ENCODE data around the gene BPIFB3.
"Not testable (repeated sequence)": the region's sequence is repeated elsewhere in the genome, so short reads cannot be mapped to it uniquely, and the experiment has no call there.

BPIFB3 gene

DNA sequence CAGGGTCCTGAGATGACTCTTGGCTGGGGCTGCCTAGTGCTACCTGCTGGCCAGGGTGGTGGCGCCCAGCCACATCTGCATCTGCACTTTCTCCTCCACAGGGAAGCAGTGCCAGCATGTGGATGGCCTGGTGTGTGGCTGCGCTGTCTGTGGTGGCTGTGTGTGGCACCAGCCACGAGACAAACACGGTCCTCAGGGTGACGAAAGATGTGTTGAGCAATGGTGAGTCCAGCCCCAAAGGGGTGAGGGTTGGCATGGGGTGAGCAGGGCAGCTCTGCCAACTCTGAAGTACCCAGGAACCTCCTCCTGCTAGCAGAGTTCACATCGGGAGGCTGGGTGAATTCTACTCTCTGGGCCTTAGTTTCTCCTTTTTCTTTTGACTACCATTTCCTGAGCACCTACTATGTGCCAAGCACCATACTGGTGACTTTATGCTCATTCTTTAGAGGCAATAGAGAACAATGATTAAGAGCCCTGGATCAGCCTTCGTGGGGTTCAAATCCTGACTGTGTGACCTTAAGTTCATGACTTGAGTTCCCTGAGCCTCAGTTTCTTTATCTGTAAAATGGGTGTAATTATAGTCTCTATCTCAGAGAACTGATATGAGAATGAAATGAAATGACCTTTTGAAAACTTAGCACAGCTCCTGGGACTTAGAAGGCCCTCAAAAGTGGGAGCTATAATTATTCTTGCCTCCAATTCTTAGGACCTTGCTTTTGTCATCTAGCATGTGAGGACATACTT is 27.9 kb downstream of the BPIFB3 start:
- in situ Hi-C loops (cut with MboI; ENCODE audit: low sequenced_read_pairs): no loop called here

DNA sequence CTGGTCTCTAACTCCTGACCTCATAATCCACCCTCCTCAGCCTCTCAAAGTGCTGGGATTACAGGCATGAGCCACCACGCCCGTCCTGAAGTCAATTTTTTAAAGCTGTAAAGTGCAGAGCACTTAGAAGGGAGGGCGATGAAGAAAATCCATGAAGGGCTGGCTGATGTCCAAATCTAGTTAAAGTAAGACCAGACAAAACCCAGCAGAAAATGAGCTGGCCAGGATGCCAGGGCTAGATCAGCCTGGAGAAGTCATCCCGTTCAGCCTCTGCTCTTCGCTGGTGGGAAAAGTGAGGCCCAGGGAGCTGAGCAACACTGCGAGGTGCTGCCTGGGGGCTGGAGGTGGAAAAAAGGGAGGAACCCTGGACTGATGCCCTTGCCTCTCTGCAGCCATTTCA is 28.8 kb downstream of the BPIFB3 start:
- in situ Hi-C loops (cut with MboI; ENCODE audit: low sequenced_read_pairs): no loop called here

DNA sequence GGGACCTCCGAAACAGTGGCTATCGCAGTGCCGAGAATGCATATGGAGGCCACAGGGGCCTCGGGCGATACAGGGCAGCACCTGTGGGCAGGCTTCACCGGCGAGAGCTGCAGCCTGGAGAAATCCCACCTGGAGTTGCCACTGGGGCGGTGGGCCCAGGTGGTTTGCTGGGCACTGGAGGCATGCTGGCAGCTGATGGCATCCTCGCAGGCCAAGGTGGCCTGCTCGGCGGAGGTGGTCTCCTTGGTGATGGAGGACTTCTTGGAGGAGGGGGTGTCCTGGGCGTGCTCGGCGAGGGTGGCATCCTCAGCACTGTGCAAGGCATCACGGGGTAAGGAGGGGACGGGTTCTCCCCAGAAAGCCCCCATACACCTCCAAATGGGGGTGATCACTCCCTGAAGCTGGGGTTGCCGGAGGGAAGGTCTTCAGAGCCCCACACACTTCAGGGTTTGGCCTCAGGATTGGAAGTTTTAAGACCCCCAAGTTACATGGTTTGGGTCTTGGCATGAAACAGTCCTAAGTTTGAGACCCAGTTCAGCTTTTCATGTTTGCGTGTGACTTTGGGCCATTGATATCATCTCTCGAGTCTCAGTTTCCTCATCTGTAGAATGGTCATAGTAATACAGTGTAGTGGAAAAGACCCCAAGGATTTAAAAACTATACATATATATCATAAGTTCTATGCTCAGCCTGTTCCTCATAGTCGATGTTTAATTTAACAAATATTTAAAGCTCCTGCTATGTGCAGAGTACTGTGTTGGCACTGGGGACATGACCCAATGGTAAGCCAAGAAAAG is 30.0 kb downstream of the BPIFB3 start:
- in situ Hi-C loops (cut with MboI; ENCODE audit: low sequenced_read_pairs): no loop called here

DNA sequence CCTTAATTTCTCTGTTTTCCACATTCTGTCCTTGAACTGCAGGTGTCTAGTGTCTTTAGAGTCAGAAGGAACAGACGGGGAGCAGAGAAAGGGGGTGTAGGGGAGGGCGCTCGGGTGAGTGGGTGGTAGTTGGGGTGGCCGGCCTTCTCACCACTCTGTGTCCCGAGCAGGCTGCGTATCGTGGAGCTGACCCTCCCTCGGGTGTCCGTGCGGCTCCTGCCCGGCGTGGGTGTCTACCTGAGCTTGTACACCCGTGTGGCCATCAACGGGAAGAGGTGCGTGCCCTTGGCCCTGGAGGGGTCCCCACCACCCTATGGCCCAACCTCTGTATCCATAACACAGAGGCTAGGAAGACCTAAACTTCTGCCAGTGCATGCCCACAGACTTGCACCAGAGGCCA is 31.0 kb downstream of the BPIFB3 start:
- in situ Hi-C loops (cut with MboI; ENCODE audit: low sequenced_read_pairs): no loop called here

DNA sequence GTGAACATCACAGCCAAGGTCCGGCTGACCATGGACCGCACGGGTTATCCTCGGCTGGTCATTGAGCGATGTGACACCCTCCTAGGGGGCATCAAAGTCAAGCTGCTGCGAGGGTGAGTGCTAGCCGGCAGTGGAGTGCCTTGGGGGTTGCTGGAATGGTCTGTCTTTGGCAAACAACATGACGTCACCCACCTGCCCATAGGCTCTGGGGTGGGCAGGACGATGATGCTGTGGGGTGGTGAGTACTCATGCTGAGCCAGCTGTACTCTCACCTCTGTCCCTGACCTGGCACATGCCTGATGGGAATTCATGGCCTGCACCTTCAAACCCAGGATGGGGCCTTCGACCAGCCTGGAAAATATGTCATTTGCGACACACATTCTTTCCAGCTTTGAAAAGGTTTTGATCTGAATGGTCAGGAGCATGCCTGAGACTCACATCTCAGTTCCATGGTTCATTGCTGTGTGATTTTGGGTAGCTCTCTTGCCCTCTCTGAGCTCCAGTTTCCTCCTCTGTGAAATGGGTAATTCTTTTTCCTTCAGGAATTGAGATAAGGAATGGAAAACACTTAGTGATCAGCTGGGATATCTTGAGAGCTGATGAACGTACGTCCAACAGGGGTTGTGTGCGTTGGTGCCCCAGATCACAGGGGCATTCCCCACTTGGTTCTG is 32.5 kb downstream of the BPIFB3 start:
- in situ Hi-C loops (cut with MboI; ENCODE audit: low sequenced_read_pairs): no loop called here

DNA sequence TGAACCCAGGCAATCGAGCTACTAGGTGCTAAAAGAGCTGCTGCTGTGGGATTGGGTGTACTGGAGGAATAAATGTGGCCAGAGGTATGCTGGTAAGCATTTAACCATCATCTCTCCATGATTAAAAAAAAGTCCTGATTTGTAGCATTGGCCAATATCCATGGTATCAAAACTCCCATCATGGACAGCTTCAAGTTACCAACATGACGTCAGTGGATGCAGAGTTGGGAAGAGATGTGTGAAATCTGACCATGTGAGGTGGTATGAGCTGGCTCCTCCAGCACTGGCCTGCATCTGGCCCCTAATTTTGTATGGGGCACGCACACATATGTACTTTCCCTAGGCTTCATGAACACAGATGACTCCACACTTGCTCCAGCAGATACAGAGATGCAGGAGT is 37.4 kb downstream of the BPIFB3 start:
- in situ Hi-C loops (cut with MboI; ENCODE audit: low sequenced_read_pairs): loop anchor here (10.0 kb wide), 1 partner anchor 196 kb away; no protein-coding TSS in a partner anchor

DNA sequence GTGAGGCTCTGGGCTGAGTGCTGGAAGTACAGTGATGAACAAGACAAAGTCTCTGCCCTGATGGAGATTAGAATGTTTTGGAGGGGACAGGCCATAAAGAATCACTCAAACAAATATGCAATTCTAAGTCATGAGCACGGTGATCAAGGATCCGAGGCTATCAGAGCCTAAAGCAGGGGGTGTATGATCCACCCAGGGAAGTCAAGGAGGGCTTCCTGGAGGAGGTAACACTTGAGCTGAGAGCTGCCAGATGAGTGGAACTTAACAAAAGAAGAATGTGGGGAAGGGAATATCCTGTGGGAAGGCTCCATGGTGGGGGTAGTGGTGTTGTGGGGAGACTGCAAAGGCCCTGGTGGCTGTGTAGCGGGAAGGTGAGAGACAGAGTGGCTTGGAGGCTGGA is 38.0 kb downstream of the BPIFB3 start:
- in situ Hi-C loops (cut with MboI; ENCODE audit: low sequenced_read_pairs): loop anchor here (10.0 kb wide), 1 partner anchor 197 kb away; no protein-coding TSS in a partner anchor

DNA sequence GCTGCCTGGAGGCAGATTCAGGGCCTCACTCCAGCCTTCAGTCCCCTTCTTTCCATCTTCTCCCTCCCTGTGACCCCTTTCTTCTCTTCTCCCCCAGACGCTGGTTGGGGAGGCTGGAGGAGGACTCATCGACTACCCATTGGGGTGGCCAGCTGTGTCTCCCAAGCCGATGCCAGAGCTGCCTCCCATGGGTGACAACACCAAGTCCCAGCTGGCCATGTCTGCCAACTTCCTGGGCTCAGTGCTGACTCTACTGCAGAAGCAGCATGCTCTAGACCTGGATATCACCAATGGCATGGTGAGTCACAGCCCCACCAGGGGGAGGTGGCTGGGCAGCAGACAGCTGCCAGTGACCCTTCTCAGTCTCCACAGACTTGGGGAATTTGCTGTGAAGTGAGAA is 38.7 kb downstream of the BPIFB3 start:
- in situ Hi-C loops (cut with MboI; ENCODE audit: low sequenced_read_pairs): loop anchor here (10.0 kb wide), 1 partner anchor 198 kb away; no protein-coding TSS in a partner anchor

DNA sequence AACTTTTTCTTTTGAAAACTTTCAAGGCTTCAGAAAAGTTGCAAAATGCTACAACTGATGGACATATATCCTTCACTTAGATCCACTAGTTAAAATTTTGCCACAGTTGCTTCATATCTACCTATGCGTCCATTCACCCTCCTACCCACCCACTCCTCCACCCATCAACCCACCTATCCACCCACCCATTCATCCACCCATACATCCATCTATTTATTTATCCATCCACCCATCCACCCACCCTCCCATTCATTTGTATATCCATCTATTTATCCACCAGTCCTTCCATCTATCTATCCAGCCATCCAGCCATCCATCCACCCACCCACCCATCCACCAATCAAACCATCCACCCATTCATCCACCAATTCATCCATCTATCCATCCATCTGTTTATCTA is 39.4 kb downstream of the BPIFB3 start:
- in situ Hi-C loops (cut with MboI; ENCODE audit: low sequenced_read_pairs): loop anchor here (10.0 kb wide), 1 partner anchor 198 kb away; no protein-coding TSS in a partner anchor

DNA sequence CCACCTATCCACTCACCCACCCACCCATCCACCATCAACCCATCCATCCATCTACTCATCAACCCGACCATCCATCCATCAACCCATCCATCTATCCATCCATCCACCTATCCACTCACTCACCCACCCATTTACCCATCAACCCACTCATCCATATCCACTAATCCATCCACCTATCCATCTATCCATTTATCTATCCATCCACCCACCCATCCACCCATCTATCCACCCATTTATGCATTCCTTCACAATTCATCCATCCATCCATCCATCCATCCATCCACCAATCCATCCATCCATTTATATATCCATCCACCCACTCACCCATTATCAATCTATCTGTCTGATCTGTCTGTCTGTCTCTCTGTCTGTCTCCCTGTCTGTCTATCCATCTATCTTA is 39.9 kb downstream of the BPIFB3 start:
- in situ Hi-C loops (cut with MboI; ENCODE audit: low sequenced_read_pairs): loop anchor here (10.0 kb wide), 1 partner anchor 199 kb away; no protein-coding TSS in a partner anchor

DNA sequence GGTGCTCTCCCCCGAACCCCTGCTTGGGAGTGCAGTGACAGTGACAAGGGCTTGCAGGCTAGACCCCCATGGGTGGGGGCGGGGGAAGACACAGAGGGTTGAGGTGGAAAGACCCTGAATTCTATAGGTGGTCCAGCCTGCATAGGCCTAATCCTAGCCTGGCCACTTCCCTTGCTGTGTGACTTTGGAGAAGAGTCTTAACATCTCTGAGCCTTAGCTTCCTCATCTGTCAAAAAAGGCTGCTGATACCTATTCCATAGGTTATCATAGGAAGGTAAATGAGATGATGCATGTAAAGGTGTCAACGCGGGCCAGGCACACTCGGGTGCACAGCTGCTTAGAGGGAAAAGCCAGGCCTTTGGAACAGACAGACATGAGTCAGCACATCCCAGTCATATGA is 41.5 kb downstream of the BPIFB3 start:
- in situ Hi-C loops (cut with MboI; ENCODE audit: low sequenced_read_pairs): loop anchor here (10.0 kb wide), 1 partner anchor 200 kb away; no protein-coding TSS in a partner anchor

DNA sequence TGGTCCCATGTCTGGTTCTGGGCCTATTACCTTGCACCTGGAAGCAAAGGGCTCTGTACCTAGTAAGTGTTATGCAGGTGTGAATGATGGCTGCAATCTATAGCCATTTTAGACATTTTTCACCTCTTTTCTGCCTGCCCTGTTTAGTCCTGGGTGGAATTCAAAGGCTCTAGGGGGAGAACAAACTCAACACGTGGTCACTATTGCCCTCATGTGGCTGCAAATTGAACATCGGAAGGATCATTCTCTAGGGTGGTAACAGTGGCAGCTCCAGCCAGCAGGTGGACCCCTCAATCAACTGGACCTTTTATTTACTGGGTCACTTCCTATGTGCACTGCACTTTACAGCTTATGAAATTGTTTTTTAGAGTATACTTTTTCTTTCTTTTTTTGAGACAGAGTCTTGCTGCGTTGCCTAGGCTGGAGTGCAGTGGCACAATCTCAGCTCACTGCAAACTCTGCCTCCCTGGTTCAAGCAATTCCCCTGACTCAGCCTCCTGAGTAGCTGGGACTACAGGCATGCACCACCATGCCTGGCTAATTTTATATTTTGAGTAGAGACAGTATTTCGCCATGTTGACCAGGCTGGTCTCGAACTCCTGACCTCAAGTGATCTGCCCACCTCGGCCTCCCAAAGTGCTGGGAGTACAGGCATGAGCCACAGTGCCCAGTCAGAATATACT is 42.3 kb downstream of the BPIFB3 start:
- in situ Hi-C loops (cut with MboI; ENCODE audit: low sequenced_read_pairs): loop anchor here (10.0 kb wide), 1 partner anchor 201 kb away; no protein-coding TSS in a partner anchor

DNA sequence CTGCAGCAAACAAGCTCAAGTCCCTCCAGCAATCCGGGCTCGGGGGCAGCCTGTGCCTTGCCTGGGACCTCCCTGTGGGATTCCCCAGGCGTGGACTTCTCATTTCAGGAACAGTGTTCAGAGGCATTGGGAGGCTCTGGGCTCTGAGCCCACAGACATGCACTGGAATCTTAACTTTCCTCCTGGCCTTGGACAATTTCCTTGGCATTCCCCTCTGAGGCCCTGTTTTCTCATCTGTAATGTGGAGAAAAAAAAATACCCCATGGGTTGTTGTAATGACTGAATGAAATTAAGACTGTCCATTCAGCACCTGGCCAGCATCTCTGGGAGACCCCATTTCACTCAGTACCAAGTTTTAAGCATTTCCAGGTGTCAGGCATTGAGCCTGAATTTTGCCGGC is 43.3 kb downstream of the BPIFB3 start:
- in situ Hi-C loops (cut with MboI; ENCODE audit: low sequenced_read_pairs): loop anchor here (10.0 kb wide), 1 partner anchor 202 kb away; no protein-coding TSS in a partner anchor

DNA sequence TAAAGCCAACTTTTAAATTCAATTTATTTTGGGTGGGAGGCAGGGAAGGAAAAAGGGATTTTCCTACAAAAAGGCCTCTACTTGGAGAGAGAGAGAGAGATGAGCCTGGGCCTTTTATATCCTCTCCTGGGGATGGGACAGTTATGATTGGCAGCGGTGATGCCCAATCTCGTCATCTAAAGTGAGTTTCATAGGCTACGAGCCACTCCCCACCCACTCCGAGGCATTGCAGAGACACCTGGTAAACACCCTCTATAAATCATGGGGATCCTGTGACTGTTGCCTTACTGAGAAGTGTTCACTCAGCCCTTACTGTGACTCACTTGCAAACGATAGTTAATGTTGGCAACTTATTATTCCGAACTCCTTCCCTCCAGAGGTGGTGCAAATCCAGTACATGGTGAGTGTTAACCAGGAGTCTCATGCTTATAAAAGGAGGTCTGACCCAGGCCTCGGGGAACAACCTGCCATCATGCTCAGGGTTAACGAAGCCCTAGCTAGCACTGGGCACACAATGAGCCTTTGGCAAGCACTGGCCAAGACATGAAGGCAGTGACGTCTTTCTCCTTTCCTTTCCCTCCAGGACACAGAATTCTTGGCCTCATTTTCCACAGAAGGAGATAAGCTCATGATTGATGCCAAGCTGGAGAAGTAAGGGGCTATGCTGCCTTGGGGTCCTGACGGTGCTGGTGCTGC is 46.3 kb downstream of the BPIFB3 start:
- in situ Hi-C loops (cut with MboI; ENCODE audit: low sequenced_read_pairs): loop anchor here (10.0 kb wide), 1 partner anchor 205 kb away; no protein-coding TSS in a partner anchor

DNA sequence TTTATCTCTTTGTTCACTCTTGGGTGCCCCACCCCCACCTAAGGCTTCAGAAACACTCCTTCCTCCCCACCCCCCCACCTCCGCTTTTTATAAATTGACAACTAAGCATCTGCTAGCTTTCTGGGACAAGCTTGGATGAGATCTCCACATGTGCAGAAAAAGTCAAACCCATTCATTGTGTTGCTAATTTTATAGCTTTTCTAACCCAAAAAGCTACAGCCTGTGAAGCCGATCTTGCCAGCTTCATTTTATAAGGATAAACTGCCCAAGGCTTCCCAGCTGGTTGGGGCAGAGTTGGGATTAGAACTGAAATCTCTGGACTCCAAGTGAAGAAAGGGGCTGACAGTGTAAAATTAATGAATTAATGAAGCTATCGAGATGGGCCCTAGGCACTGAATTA is 49.9 kb downstream of the BPIFB3 start:
- in situ Hi-C loops (cut with MboI; ENCODE audit: low sequenced_read_pairs): no loop called here

DNA sequence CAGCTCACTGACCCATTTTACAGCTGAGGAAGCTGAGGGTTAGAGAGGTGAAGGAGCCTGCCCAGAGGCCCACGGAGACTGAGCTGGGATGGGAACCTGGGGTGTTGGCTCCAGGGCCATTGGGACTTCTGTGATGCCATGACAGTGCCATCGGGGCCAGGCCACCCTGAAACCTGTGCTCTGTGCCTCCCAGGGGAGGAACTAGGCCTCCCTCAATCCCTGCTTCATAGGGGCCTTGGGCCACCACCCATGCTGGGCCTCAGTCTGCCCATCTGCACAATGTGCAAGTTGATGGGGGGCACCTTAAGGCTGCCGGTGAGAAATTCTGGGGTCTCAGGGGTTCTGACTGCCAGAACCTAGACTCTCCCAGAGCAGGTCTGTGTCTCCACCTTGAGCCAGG is 50.6 kb downstream of the BPIFB3 start:
- in situ Hi-C loops (cut with MboI; ENCODE audit: low sequenced_read_pairs): no loop called here

DNA sequence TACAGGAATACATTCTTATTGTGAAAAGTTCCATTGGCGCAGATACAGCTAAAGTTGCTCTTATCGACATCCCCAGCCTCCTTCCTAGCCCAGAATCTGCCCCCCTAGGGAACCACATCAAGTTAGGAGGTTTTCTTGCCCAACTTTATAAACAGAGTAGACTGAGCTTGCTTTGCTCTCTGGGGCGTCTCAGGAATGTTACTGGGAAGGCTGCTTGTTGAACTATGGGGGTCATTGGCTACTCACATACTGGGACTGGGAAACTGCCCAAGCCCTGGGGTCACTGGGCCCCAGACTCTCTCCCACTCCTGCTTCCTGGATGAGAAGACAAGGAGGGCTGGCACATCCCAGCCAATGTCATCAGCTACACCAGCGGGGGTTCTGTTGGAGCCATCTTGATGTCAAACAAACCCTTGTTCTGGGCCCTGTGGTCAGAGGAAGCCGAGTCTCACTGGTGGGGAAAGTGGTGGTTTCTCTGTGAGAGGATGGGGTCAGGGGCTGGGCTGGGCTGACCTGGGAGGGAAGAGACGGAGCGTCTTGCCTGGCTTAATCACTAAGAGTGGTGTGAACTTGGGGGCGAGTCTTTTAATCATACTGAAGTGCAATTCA is 51.7 kb downstream of the BPIFB3 start:
- in situ Hi-C loops (cut with MboI; ENCODE audit: low sequenced_read_pairs): no loop called here

DNA sequence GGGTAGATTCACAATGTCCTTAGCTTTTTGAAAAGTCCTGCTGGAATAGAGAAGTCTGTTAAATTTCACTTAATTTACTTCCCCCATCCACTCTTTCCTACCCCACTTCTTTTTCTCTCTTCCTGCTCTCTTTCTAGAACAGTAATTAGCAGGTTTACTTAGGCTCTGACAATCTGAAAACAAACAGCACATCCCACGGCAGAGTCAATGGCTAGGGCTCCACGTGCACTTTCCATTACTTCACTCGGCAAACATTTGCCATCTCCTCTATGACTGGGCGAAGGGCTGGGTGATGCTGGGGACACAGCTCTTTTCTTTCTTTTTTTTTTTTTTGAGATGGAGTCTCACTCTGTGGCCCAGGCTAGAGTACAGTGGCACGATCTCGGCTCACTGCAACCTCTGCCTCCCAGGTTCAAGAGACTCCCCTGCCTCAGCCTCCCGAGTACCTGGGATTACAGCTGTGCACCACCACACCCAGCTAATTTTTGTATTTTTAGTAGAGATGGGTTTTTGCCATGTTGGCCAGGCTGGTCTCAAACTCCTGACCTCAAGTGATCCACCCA is 52.4 kb downstream of the BPIFB3 start:
- in situ Hi-C loops (cut with MboI; ENCODE audit: low sequenced_read_pairs): not testable (repeated sequence)

DNA sequence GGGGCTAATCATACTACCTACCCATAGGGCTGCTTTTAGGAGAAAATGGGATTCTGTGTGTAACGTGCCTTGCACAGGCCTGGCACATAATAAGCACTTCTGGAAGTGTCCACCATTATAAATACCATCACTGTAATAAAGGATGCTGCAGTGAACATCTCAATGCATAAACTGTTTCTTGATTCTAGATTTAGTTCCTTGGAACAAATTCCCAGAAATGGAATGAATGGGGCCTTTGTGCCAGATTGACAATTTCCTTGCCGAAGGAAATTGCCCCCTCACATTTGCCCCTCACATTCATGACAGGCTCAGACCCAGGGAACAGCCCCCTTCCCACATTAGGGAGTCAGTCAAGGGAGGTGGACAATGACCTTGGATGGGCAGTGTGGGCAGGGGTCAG is 55.0 kb downstream of the BPIFB3 start:
- in situ Hi-C loops (cut with MboI; ENCODE audit: low sequenced_read_pairs): no loop called here
